ENCODE measurements around the gene CALM3.

DNA sequence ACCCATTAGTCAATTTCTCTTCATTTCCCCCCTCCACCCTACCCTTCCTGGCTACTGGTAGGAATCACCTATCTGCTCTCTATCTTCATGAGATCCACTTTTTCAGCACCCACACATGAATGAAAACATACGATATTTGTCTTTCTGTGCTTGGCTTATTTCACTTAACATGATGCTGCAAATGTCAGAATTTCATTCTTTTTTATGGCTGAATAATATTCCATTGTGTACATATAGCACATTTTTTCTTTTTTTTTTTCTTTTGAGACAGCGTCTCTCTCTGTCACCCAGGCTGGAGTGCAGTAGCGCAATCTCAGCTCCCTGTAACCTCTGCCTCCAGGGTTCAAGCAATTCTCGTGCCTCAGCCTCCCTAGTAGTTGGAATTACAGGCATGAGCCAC lies 9.9 kb upstream of the CALM3 start:
- TF ChIP-seq, protein P1, sequence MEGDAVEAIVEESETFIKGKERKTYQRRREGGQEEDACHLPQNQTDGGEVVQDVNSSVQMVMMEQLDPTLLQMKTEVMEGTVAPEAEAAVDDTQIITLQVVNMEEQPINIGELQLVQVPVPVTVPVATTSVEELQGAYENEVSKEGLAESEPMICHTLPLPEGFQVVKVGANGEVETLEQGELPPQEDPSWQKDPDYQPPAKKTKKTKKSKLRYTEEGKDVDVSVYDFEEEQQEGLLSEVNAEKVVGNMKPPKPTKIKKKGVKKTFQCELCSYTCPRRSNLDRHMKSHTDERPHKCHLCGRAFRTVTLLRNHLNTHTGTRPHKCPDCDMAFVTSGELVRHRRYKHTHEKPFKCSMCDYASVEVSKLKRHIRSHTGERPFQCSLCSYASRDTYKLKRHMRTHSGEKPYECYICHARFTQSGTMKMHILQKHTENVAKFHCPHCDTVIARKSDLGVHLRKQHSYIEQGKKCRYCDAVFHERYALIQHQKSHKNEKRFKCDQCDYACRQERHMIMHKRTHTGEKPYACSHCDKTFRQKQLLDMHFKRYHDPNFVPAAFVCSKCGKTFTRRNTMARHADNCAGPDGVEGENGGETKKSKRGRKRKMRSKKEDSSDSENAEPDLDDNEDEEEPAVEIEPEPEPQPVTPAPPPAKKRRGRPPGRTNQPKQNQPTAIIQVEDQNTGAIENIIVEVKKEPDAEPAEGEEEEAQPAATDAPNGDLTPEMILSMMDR (IDR thresholded peaks at IDR 0.05), result no peak
- TF ChIP-seq POLR2A (IDR thresholded peaks at IDR 0.05), result no peak

Measured in thyroid gland (tissue), 4 donors.